Mucosa of descending colon (tissue), 3 donors: ENCODE measurements around the gene HPSE2. TPM values are rescaled to one million over a fixed set of nuclear protein-coding genes. Genes with fewer than 3 reads are reported as not detected.

Experiments used
- ATAC-seq: fragments of 200-7000 bp; cut with Tn5 transposase; one replicate; pipeline ENCODE4 v1.9.1; 2020; ENCODE audit warnings: mild to moderate bottlenecking, moderate library complexity
- DNase-seq, 3 donors: peaks; one replicate each; pipeline ENCODE4 v3.0.0-alpha.2; 2020
- H3K36me3 ChIP-seq: fragments of 200-600 bp; one replicate; pipeline ENCODE4 v1.8.0; 2021; ENCODE audit warnings: low read depth, mild to moderate bottlenecking
- H3K4me1 ChIP-seq: fragments of 200-600 bp; one replicate; pipeline ENCODE4 v1.8.0; 2021; ENCODE audit warnings: low read depth, mild to moderate bottlenecking
- H3K4me3 ChIP-seq: fragments of 200-600 bp; one replicate; pipeline ENCODE4 v1.8.0; 2021; ENCODE audit warnings: mild to moderate bottlenecking
- H3K9me3 ChIP-seq: fragments of 200-600 bp; one replicate; pipeline ENCODE4 v1.8.0; 2021; ENCODE audit warnings: mild to moderate bottlenecking
- intact Hi-C, 2 donors: fragments of 100-400 bp; cut with DNase I in 1 of 2; cut with micrococcal nuclease in 1 of 2; formaldehyde crosslinking; loops; one replicate each; pipeline versions ENCODE4 v1.11.0 to v1.11.1; 2022; cut with DNase I, micrococcal nuclease
- total RNA-seq, 3 donors: library from RNA; stranded (reverse); fragmentation: NEBNext Ultra II Directional in 2 of 3; extraction: Animal tissue kit (Norgen Biotek cat#: 25700) in 2 of 3; gene quantifications; one replicate each; pipeline versions ENCODE4 v1.2.1 to v1.2.4, GENCODE V29; 2021 to 2023
- TF ChIP-seq, protein P1 (sequence below): fragments of 200-600 bp; IDR thresholded peaks from one replicate; pipeline ENCODE4 v1.8.0; 2022; ENCODE audit warnings: antibody characterized with exemption, mild to moderate bottlenecking
- donor health status: DM: no; HTN: no; CAD: no; lungs with moderate emphysema.
- donor health status: DM: no; HTN: no; CAD: no.
- donor health status: DM: no; HTN: yes; CAD: no.

Gene HPSE2
- total RNA-seq, 3 donors from 2014 or later, result 1.3 to 3.7 (median 2.4) TPM

- TF ChIP-seq, protein P1, sequence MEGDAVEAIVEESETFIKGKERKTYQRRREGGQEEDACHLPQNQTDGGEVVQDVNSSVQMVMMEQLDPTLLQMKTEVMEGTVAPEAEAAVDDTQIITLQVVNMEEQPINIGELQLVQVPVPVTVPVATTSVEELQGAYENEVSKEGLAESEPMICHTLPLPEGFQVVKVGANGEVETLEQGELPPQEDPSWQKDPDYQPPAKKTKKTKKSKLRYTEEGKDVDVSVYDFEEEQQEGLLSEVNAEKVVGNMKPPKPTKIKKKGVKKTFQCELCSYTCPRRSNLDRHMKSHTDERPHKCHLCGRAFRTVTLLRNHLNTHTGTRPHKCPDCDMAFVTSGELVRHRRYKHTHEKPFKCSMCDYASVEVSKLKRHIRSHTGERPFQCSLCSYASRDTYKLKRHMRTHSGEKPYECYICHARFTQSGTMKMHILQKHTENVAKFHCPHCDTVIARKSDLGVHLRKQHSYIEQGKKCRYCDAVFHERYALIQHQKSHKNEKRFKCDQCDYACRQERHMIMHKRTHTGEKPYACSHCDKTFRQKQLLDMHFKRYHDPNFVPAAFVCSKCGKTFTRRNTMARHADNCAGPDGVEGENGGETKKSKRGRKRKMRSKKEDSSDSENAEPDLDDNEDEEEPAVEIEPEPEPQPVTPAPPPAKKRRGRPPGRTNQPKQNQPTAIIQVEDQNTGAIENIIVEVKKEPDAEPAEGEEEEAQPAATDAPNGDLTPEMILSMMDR, result no peak
- intact Hi-C loops, result loop anchor here in 1 of 2 donors (10.0 kb wide), 1 partner anchor 714 kb away; no protein-coding TSS in a partner anchor
- peak in 1 of 3 donors; percentile 60 for DNase-seq
- no peaks in the 10 kb centered on the region for H3K9me3 ChIP-seq
- peaks cover 8% of the 10 kb centered on the region for H3K4me1 ChIP-seq
- peak; percentile 98 for ATAC-seq
- no peaks in the 10 kb centered on the region for H3K36me3 ChIP-seq
- H3K4me3 ChIP-seq, result no peak overlapping the region
These were observed 774.7 kb downstream of the HPSE2 start for GRCh38 chr10:98460837-98461499.

DNA sequence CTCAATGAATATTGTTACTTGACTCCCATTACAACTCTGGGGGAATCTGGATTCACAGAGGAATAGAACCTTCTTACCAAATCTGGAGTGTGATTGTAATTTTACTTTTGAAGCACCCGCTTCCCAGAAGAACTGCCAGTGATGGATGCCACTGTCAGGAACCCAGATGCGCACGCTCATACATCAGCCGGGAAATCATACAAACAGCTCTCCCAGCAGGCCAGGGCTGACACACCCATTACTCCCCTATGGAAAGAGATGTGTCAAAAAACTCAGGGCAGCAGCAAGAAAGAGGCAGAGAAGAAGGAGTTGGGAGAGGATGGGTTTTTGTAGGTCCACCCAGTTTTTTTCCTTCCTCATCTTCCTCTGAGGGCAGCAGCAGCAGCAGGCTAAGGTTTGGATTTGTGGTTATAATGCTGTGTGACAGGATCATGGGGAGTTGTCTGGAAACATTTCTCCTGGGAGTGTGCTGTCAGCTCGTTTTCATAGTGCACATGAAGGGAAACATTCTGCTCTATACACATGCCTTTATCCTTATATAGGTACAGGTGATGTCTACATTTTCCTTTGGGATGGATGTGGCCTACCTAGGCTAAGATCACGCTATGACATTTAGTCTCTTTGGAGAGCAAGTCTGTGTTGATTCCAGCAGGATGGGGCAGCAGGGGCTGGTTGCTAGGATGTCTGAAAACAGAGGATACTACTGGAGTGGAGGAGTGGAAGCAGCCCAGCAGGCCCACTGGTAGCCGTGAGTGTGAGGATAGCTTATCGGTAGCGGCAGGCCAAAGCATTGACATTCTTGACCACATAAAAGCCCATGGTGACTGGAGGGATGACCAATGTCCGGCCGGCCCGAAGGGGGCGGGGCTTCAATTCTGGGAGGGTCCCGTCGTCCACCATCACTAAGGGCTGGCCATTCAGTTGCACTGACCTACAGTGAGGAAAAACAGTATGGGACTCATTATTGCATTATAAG is 776.6 kb downstream of the HPSE2 start:
- no peak for ATAC-seq
- Histone ChIP-seq H3K9me3 (no peaks in the 10 kb centered on the region), H3K4me1 (peaks cover 8% of the 10 kb centered on the region), H3K36me3 (no peaks in the 10 kb centered on the region), H3K4me3 (no peak overlapping the region)
- no peak for DNase-seq
- intact Hi-C loops, result no loop called here
- TF ChIP-seq, protein P1, result no peak

DNA sequence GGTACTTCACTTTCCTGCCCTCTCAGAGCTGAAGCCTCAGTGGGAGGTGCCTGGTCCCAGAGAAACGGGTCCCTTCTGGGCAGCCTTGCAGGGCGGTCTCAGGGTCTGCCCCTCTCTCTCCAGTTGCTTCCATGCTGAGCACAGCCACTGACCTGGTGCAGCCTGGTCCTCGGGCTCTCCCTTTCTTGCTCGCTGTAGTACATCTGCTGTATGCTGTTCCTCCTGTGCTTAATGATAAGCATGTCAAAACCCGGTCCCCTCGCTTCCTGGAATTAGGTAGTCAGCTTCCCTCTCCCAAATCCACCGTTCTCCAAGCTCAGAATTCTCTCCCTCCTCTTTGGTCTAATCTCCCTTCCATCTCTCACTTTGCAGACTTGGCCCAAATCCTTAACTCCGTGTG is 777.9 kb downstream of the HPSE2 start:
- no peak overlapping the region for H3K4me3 ChIP-seq
- DNase-seq (no peak), ATAC-seq (no peak)
- peaks cover 8% of the 10 kb centered on the region for H3K4me1 ChIP-seq
- H3K36me3 ChIP-seq, result no peaks in the 10 kb centered on the region
- H3K9me3 ChIP-seq, result no peaks in the 10 kb centered on the region
- TF ChIP-seq, protein P1, result no peak
- intact Hi-C loops, result no loop called here

GRCh38 chr10:98456686-98457482 is 778.8 kb downstream of the HPSE2 start:
- intact Hi-C loops, result no loop called here
- Histone ChIP-seq H3K9me3 (no peaks in the 10 kb centered on the region), H3K4me1 (peaks cover 8% of the 10 kb centered on the region), H3K36me3 (no peaks in the 10 kb centered on the region), H3K4me3 (no peak overlapping the region)
- no peak for DNase-seq
- no peak for ATAC-seq
- TF ChIP-seq, protein P1, result no peak

DNA sequence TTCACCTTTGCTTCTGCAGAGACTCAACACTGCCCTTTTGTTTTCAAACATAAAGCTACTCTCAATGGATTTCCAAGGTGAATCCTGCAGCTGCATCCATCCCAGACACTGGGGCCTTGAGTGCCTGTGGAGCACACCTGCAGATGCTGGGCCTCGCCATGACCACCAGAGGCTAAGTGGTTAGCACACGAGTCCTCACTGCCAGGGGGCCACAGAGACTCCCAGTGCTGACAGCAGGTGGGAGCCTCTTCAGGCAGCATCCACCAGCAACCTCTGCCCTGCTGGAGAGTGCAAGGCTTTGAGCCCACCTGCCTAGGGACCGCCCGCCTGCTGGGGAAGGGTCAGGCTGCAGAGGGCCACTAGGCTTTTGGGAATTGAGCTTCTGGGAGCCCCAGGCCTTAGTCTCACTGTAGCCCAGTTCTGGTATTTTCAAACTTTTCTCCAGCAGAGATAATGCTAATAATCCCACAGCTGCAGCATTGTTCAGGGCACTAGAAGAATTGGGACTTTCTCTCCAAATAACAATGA is 779.5 kb downstream of the HPSE2 start:
- H3K4me1 ChIP-seq, result peaks cover 6% of the 10 kb centered on the region
- TF ChIP-seq, protein P1, result no peak
- no peaks in the 10 kb centered on the region for H3K9me3 ChIP-seq
- intact Hi-C loops, result no loop called here
- DNase-seq (no peak), ATAC-seq (no peak)
- H3K4me3 ChIP-seq, result no peak overlapping the region
- no peaks in the 10 kb centered on the region for H3K36me3 ChIP-seq
